H1 (cell line): Measurements from ENCODE around the gene MEDAG.

ENCODE experiments used
- ATF2 ChIP-seq: IDR thresholded peaks from 2 replicates; pipeline ENCODE4 v1.6.1; 2012; ENCODE audit warnings: low read length, inconsistent platforms
- CEBPB ChIP-seq: IDR thresholded peaks from 2 replicates; pipeline ENCODE4 v1.6.1; 2012; ENCODE audit warnings: low read depth, low read length
- CTCF ChIP-seq, 3 experiments: IDR thresholded peaks; 1 replicate in 2 of 3; 2 replicates in 1 of 3; pipeline versions ENCODE4 v1.5.1 to v1.6.1; 2011; ENCODE audit warnings: low read length in 3 of 3, mild to moderate bottlenecking in 3 of 3, inconsistent platforms in 2 of 3, low read depth in 1 of 3, moderate library complexity in 1 of 3; ENCODE audit not compliant: insufficient read depth in 1 of 3; ENCODE audit errors: control extremely low read depth in 1 of 3
- MAX ChIP-seq: IDR thresholded peaks from 2 replicates; pipeline ENCODE4 v1.6.1; 2012; ENCODE audit warnings: inconsistent platforms
- POLR2A ChIP-seq, 2 experiments: IDR thresholded peaks; 1 replicate in 1 of 2; 2 replicates in 1 of 2; pipeline ENCODE4 v1.6.1; 2011; ENCODE audit warnings: low read depth in 2 of 2, low read length in 2 of 2, mild to moderate bottlenecking in 2 of 2; ENCODE audit errors: control extremely low read depth in 1 of 2
- POLR2AphosphoS5 ChIP-seq: IDR thresholded peaks from 2 replicates; pipeline ENCODE4 v1.6.1; 2011; ENCODE audit warnings: low read depth, low read length
- RFX5 ChIP-seq: IDR thresholded peaks from 2 replicates; pipeline ENCODE4 v1.6.1; 2011; ENCODE audit warnings: low read depth, low read length, improper control_type of control experiment, borderline replicate concordance
- TCF12 ChIP-seq: IDR thresholded peaks from 2 replicates; pipeline ENCODE4 v1.6.1; 2011; ENCODE audit warnings: low read depth, mild to moderate bottlenecking, low read length

- TF ChIP-seq ATF2, result no peak
- no peak for TF ChIP-seq CEBPB
- TF ChIP-seq RFX5, result no peak
- TF ChIP-seq POLR2A (IDR thresholded peaks at IDR 0.05; ENCODE audit: control extremely low read depth in 1 of 2, low read depth in 2 of 2, low read length in 2 of 2), result no peak
- TF ChIP-seq POLR2AphosphoS5, result no peak
- no peak for TF ChIP-seq MAX
- no peak for TF ChIP-seq CTCF (IDR thresholded peaks at IDR 0.05; ENCODE audit: control extremely low read depth in 1 of 3, insufficient read depth in 1 of 3, low read depth in 1 of 3, low read length in 3 of 3)
- TF ChIP-seq TCF12, result no peak
Observed at GRCh38 chr13:30898070-30898469, 8.0 kb upstream of the MEDAG start.
